HUES48 (cell line): ENCODE data around the gene C7orf57.

ENCODE experiments used
- H3K27ac ChIP-seq: one replicate; pipeline ENCODE4 v1.7.0; 2013; ENCODE audit warnings: low read depth, low read length, inconsistent platforms
- H3K27me3 ChIP-seq: 2 replicates; pipeline ENCODE4 v1.6.1; 2013; ENCODE audit warnings: mild to moderate bottlenecking, low read length; ENCODE audit not compliant: control insufficient read depth, insufficient read depth
- H3K36me3 ChIP-seq: 2 replicates; pipeline ENCODE4 v1.6.1; 2013; ENCODE audit warnings: low read length; ENCODE audit not compliant: control insufficient read depth, insufficient read depth
- H3K4me1 ChIP-seq: 2 replicates; pipeline ENCODE4 v1.6.1; 2013; ENCODE audit warnings: mild to moderate bottlenecking, low read length; ENCODE audit not compliant: control insufficient read depth, insufficient read depth
- H3K4me3 ChIP-seq: 2 replicates; pipeline ENCODE4 v1.5.1; 2013; ENCODE audit warnings: mild to moderate bottlenecking, low read depth, low read length
- H3K9ac ChIP-seq: 2 replicates; pipeline ENCODE4 v1.6.1; 2013; ENCODE audit warnings: mild to moderate bottlenecking, low read depth, low read length, moderate library complexity
- H3K9me3 ChIP-seq: 2 replicates; pipeline ENCODE4 v1.6.1; 2013; ENCODE audit warnings: low read length; ENCODE audit not compliant: control insufficient read depth, insufficient read depth

Gene C7orf57

GRCh38 chr7:48004638-48005037 is 30.7 kb upstream of the C7orf57 start:
- Histone ChIP-seq H3K27ac (no peak overlapping the region), H3K36me3 (no peaks in the 10 kb centered on the region), H3K9ac (no peak overlapping the region)

GRCh38 chr7:48006866-48007265 is 28.5 kb upstream of the C7orf57 start:
- Histone ChIP-seq H3K4me3 (no peak overlapping the region), H3K9me3 (no peaks in the 10 kb centered on the region), H3K4me1 (peaks cover 5% of the 10 kb centered on the region), H3K27me3 (no peaks in the 10 kb centered on the region), H3K9ac (no peak overlapping the region), H3K27ac (no peak overlapping the region), H3K36me3 (no peaks in the 10 kb centered on the region)

More at GRCh38 chr7:48004638-48005037, 30.7 kb upstream of the C7orf57 start:
- no peak overlapping the region for H3K4me3 ChIP-seq
- no peaks in the 10 kb centered on the region for H3K27me3 ChIP-seq
- H3K9me3 ChIP-seq = no peaks in the 10 kb centered on the region
- peaks cover 5% of the 10 kb centered on the region for H3K4me1 ChIP-seq

GRCh38 chr7:48009257-48009656 is 26.1 kb upstream of the C7orf57 start:
- H3K4me1 ChIP-seq = peaks cover 5% of the 10 kb centered on the region
- no peak overlapping the region for H3K9ac ChIP-seq

GRCh38 chr7:48009954-48010353 is 25.4 kb upstream of the C7orf57 start:
- no peaks in the 10 kb centered on the region for H3K9me3 ChIP-seq
- no peaks in the 10 kb centered on the region for H3K36me3 ChIP-seq
- H3K27ac ChIP-seq = no peak overlapping the region
- H3K4me3 ChIP-seq = no peak overlapping the region
- peaks cover 4% of the 10 kb centered on the region for H3K4me1 ChIP-seq
- no peaks in the 10 kb centered on the region for H3K27me3 ChIP-seq
- no peak overlapping the region for H3K9ac ChIP-seq

More at GRCh38 chr7:48009257-48009656, 26.1 kb upstream of the C7orf57 start:
- H3K4me3 ChIP-seq = no peak overlapping the region
- no peaks in the 10 kb centered on the region for H3K36me3 ChIP-seq
- H3K27me3 ChIP-seq = no peaks in the 10 kb centered on the region
- no peak overlapping the region for H3K27ac ChIP-seq
- H3K9me3 ChIP-seq = no peaks in the 10 kb centered on the region

GRCh38 chr7:48011323-48011722 is 24.0 kb upstream of the C7orf57 start:
- no peak overlapping the region for H3K27ac ChIP-seq
- H3K9me3 ChIP-seq = no peaks in the 10 kb centered on the region
- no peak overlapping the region for H3K4me3 ChIP-seq
- H3K4me1 ChIP-seq = no peaks in the 10 kb centered on the region
- no peaks in the 10 kb centered on the region for H3K36me3 ChIP-seq
- no peak overlapping the region for H3K9ac ChIP-seq
- no peaks in the 10 kb centered on the region for H3K27me3 ChIP-seq

- no peak overlapping the region for H3K4me3 ChIP-seq
- H3K27ac ChIP-seq = no peak overlapping the region
- no peaks in the 10 kb centered on the region for H3K4me1 ChIP-seq
- H3K9ac ChIP-seq = no peak overlapping the region
- H3K36me3 ChIP-seq = no peaks in the 10 kb centered on the region
- H3K27me3 ChIP-seq = no peaks in the 10 kb centered on the region
- H3K9me3 ChIP-seq = no peaks in the 10 kb centered on the region
Observed at GRCh38 chr7:48011951-48012350, 23.4 kb upstream of the C7orf57 start.

GRCh38 chr7:48016641-48017040 is 18.7 kb upstream of the C7orf57 start:
- Histone ChIP-seq H3K36me3 (no peaks in the 10 kb centered on the region), H3K27ac (no peak overlapping the region), H3K4me1 (no peaks in the 10 kb centered on the region), H3K9ac (no peak overlapping the region), H3K9me3 (no peaks in the 10 kb centered on the region), H3K27me3 (no peaks in the 10 kb centered on the region), H3K4me3 (no peak overlapping the region)

GRCh38 chr7:48017674-48018073 is 17.7 kb upstream of the C7orf57 start:
- no peaks in the 10 kb centered on the region for H3K36me3 ChIP-seq
- no peaks in the 10 kb centered on the region for H3K27me3 ChIP-seq
- no peaks in the 10 kb centered on the region for H3K9me3 ChIP-seq
- no peak overlapping the region for H3K4me3 ChIP-seq
- no peak overlapping the region for H3K27ac ChIP-seq
- no peaks in the 10 kb centered on the region for H3K4me1 ChIP-seq
- H3K9ac ChIP-seq = no peak overlapping the region

GRCh38 chr7:48025624-48026023 is 9.7 kb upstream of the C7orf57 start:
- Histone ChIP-seq H3K4me1 (no peaks in the 10 kb centered on the region), H3K27me3 (no peaks in the 10 kb centered on the region), H3K9me3 (no peaks in the 10 kb centered on the region)

GRCh38 chr7:48028938-48029337 is 6.4 kb upstream of the C7orf57 start, which contains the start of gene SUN3:
SUN3 (minus strand) TSS chr7:48029107; CDS start chr7:48028938, 169 bp downstream.
- H3K4me3 ChIP-seq = no peak within 1 kb of the TSS
- H3K9me3 ChIP-seq = no peaks in the 10 kb centered on the region
- no peaks in the 10 kb centered on the region for H3K4me1 ChIP-seq
- peaks cover 10% of the 10 kb centered on the region for H3K27me3 ChIP-seq
- H3K9ac ChIP-seq = no peak within 1 kb of the TSS
- H3K27ac ChIP-seq = no peak within 1 kb of the TSS
- no peaks in the 10 kb centered on the region for H3K36me3 ChIP-seq

More at GRCh38 chr7:48025624-48026023, 9.7 kb upstream of the C7orf57 start:
- H3K4me3 ChIP-seq = no peak overlapping the region
- H3K36me3 ChIP-seq = no peaks in the 10 kb centered on the region
- H3K27ac ChIP-seq = no peak overlapping the region
- H3K9ac ChIP-seq = no peak overlapping the region

- H3K9me3 ChIP-seq = no peaks in the 10 kb centered on the region
- no peak overlapping the region for H3K27ac ChIP-seq
- no peak overlapping the region for H3K4me3 ChIP-seq
- H3K9ac ChIP-seq = no peak overlapping the region
- H3K4me1 ChIP-seq = peaks cover 4% of the 10 kb centered on the region; the same call in 1 of the 2 replicates
- peaks cover 28% of the 10 kb centered on the region for H3K27me3 ChIP-seq
- no peaks in the 10 kb centered on the region for H3K36me3 ChIP-seq
Observed at GRCh38 chr7:48031111-48031510, 4.2 kb upstream of the C7orf57 start.

- H3K9me3 ChIP-seq = no peaks in the 10 kb centered on the region
- no peaks in the 10 kb centered on the region for H3K36me3 ChIP-seq
- no peak overlapping the region for H3K9ac ChIP-seq
- H3K27ac ChIP-seq = no peak overlapping the region
- H3K4me1 ChIP-seq = peaks cover 18% of the 10 kb centered on the region
- no peak overlapping the region for H3K4me3 ChIP-seq
- peaks cover 45% of the 10 kb centered on the region for H3K27me3 ChIP-seq
Observed at GRCh38 chr7:48033922-48034321, 1.4 kb upstream of the C7orf57 start.
